22Rv1 (cell line): ENCODE measurements around the gene RNF11.

ENCODE experiments used
- ZFX ChIP-seq: fragments of 450-650 bp; IDR thresholded peaks from 2 replicates; pipeline ENCODE4 v1.6.1; 2017; ENCODE audit warnings: antibody characterized with exemption, borderline replicate concordance
- TF ChIP-seq, protein P1 (sequence below): fragments of 450-650 bp; IDR thresholded peaks from 2 replicates; pipeline ENCODE4 v1.5.1; 2017; ENCODE audit warnings: mild to moderate bottlenecking

DNA sequence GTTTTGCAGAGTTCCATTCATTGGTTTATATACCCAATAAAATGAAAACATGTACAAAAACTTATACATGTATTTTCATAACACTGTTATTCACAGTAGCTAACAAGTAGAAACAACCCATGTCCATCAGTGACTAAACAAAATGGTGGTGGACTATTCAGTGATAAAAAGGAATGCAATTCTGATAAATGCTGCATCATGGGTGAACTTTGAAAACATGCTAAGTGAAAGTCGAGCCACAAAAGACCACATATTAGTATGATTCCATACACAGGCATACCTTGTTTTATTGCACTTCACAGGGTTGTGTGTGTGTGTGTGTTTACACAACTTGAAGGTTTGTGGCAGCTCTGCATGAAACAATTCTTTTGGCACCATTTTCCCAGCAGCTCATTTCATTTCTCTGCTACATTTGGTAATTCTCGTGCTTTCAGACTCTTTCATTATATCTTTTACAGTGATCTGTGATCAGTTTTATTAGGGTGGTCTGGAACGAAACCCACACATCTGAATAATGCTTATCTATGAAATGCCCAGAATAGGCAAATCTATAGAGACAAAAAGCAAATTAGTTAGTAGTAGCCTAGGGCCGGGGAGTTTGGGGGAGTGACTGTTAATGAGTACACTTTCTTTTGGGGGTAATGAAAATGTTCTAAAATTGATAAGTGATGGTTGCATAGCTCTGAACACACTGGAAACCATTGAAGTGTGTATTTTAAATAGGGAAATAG is 27.2 kb downstream of the RNF11 start:
- TF ChIP-seq ZFX = no peak
- TF ChIP-seq, protein P1, sequence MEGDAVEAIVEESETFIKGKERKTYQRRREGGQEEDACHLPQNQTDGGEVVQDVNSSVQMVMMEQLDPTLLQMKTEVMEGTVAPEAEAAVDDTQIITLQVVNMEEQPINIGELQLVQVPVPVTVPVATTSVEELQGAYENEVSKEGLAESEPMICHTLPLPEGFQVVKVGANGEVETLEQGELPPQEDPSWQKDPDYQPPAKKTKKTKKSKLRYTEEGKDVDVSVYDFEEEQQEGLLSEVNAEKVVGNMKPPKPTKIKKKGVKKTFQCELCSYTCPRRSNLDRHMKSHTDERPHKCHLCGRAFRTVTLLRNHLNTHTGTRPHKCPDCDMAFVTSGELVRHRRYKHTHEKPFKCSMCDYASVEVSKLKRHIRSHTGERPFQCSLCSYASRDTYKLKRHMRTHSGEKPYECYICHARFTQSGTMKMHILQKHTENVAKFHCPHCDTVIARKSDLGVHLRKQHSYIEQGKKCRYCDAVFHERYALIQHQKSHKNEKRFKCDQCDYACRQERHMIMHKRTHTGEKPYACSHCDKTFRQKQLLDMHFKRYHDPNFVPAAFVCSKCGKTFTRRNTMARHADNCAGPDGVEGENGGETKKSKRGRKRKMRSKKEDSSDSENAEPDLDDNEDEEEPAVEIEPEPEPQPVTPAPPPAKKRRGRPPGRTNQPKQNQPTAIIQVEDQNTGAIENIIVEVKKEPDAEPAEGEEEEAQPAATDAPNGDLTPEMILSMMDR = no peak
